Stomach (tissue), 4 donors: ENCODE results near the gene ZSCAN21.

Experiments used
- POLR2A ChIP-seq, 4 donors: fragments of 450-650 bp; IDR thresholded peaks; one replicate each; pipeline ENCODE4 v1.6.1; 2016; ENCODE audit warnings: antibody characterized with exemption in 4 of 4, control low read depth in 2 of 4, mild to moderate bottlenecking in 1 of 4, moderate library complexity in 1 of 4
- POLR2AphosphoS5 ChIP-seq, 3 donors: sonication (generic); formaldehyde crosslinking; IDR thresholded peaks; one replicate each; pipeline ENCODE4 v1.6.1; 2016; ENCODE audit warnings: antibody characterized with exemption in 3 of 3

DNA sequence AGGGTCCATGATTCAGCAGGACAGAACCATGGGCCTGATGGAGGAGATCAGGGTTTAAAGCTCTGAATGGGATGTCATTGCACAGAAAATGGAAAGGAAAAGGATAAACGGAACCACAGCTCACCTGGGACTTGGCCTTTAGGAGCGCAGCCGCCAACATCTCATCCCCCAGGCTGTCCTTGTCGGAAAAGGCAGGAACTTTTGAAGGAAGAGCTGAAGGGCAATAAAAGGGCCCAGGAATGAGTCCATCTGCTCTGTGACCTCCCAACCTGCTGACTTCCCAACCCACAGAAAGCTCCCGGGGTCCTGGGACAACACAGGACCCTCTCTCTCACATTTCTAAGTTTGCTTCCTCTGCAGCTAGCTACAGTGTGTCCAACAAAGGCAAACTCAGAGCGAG, 25.8 kb downstream of the ZSCAN21 start:
- no peak for TF ChIP-seq POLR2A (IDR thresholded peaks at IDR 0.05)
- TF ChIP-seq POLR2AphosphoS5 (IDR thresholded peaks at IDR 0.05): no peak
